Suprapubic skin (tissue), 4 donors: ENCODE measurements around the gene HPSE2. TPM values are rescaled to one million over a fixed set of nuclear protein-coding genes. Genes with fewer than 3 reads are reported as not detected.
A peak's percentile ranks its signal among the peaks of the same experiment; 100 is the strongest.

Experiments
- DNase-seq, 2 donors: peaks; one replicate each; pipeline ENCODE4 v3.0.0-alpha.2; 2019; ENCODE audit warnings: low spot score in 2 of 2
- H3K27ac ChIP-seq: fragments of 200-600 bp; sonication (generic); one replicate; pipeline ENCODE4 v1.5.1; 2019
- H3K27me3 ChIP-seq: fragments of 200-600 bp; sonication (generic); one replicate; pipeline ENCODE4 v1.5.1; 2019
- H3K36me3 ChIP-seq: fragments of 200-600 bp; sonication (generic); one replicate; pipeline ENCODE4 v1.5.1; 2019
- H3K4me1 ChIP-seq: fragments of 200-600 bp; sonication (generic); one replicate; pipeline ENCODE4 v1.5.1; 2019
- H3K4me3 ChIP-seq: fragments of 200-600 bp; sonication (generic); one replicate; pipeline ENCODE4 v1.5.1; 2019; ENCODE audit warnings: mild to moderate bottlenecking
- H3K9me3 ChIP-seq: fragments of 200-600 bp; sonication (generic); one replicate; pipeline ENCODE4 v1.5.1; 2019
- EP300 ChIP-seq: sonication (generic); formaldehyde crosslinking; IDR thresholded peaks from one replicate; pipeline ENCODE4 v1.6.1; 2017; ENCODE audit warnings: antibody characterized with exemption
- POLR2A ChIP-seq, 2 donors: fragments of 450-650 bp; IDR thresholded peaks; one replicate each; pipeline ENCODE4 v1.6.1; 2017; ENCODE audit warnings: antibody characterized with exemption in 2 of 2, mild to moderate bottlenecking in 2 of 2, moderate library complexity in 2 of 2
- POLR2AphosphoS5 ChIP-seq, 3 donors: sonication (generic); formaldehyde crosslinking; IDR thresholded peaks; one replicate each; pipeline ENCODE4 v1.6.1; 2017; ENCODE audit warnings: antibody characterized with exemption in 3 of 3
- WGBS: methylation state at CpG from one replicate; pipeline ENCODE4 v1.1.5; 2018; 5-methylcytosine and 5-hydroxymethylcytosine counted together
- total RNA-seq, 4 donors: library from RNA; depleted of rRNA; stranded (reverse); fragments of >200 nt; gene quantifications; one replicate each; pipeline ENCODE4 v1.1.0, GENCODE V29; 2016
- TF ChIP-seq, protein P1 (sequence below), 2 donors: fragments of 200-600 bp in 1 of 2; fragments of 450-650 bp in 1 of 2; sonication (generic) in 1 of 2; IDR thresholded peaks; one replicate each; pipeline ENCODE4 v1.5.1; 2016 to 2019; ENCODE audit warnings: antibody characterized with exemption in 2 of 2, mild to moderate bottlenecking in 1 of 2, moderate library complexity in 1 of 2

HPSE2 gene
- total RNA-seq, 4 donors from 2014 or later: 0.95 to 1.3 (median 0.99) TPM

DNA sequence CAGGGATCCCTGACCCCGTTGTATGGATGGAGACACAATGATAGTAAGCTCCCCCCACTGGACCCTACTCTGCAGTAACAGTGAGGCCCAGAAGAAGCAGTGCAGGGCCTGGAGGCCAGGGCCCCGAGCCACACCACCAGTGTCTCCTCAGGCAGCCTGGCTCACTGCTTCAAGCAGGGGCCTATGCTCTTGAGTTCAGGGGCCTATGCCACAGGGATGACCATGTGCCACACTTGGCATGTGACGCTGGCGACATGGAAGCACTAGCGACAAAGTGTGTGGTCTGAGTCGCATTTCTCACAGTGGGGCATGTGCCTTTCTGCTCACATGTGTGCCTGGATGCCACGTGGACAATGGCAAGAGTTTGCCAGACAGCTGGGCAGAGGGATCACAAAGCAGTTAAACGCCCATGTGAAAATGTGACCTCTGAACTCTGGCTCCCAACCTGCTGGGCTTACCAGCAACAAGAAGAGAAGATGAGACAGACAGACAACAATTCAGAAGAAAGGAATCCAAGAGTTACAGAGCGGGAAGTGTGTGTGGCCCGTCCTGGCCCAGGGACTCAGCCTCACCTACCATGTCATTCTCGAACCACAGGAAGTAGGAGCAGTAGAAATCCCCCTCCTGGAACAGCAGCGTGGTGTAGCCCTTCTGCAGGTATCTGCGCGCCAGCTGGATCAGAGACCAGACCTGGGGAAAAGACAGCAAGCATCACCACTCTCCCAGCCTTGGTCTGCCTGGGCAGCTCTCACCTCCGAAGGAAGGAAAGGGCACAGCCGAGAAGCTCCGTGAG lies 816.0 kb downstream of the HPSE2 start:
- no peaks in the 10 kb centered on the region for H3K9me3 ChIP-seq
- no peak overlapping the region for H3K4me3 ChIP-seq
- peak in 1 of 2 donors; percentile 55 for DNase-seq
- peaks cover 12% of the 10 kb centered on the region for H3K4me1 ChIP-seq
- H3K36me3 ChIP-seq: peaks cover 74% of the 10 kb centered on the region
- WGBS: 90% methylated on average over 13 of the region's 17 CpGs
- H3K27ac ChIP-seq: no peak overlapping the region
- TF ChIP-seq, protein P1, sequence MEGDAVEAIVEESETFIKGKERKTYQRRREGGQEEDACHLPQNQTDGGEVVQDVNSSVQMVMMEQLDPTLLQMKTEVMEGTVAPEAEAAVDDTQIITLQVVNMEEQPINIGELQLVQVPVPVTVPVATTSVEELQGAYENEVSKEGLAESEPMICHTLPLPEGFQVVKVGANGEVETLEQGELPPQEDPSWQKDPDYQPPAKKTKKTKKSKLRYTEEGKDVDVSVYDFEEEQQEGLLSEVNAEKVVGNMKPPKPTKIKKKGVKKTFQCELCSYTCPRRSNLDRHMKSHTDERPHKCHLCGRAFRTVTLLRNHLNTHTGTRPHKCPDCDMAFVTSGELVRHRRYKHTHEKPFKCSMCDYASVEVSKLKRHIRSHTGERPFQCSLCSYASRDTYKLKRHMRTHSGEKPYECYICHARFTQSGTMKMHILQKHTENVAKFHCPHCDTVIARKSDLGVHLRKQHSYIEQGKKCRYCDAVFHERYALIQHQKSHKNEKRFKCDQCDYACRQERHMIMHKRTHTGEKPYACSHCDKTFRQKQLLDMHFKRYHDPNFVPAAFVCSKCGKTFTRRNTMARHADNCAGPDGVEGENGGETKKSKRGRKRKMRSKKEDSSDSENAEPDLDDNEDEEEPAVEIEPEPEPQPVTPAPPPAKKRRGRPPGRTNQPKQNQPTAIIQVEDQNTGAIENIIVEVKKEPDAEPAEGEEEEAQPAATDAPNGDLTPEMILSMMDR (IDR thresholded peaks at IDR 0.05): no peak
- no peak for TF ChIP-seq EP300
- TF ChIP-seq POLR2A (IDR thresholded peaks at IDR 0.05): no peak
- TF ChIP-seq POLR2AphosphoS5 (IDR thresholded peaks at IDR 0.05): no peak
- no peaks in the 10 kb centered on the region for H3K27me3 ChIP-seq

DNA sequence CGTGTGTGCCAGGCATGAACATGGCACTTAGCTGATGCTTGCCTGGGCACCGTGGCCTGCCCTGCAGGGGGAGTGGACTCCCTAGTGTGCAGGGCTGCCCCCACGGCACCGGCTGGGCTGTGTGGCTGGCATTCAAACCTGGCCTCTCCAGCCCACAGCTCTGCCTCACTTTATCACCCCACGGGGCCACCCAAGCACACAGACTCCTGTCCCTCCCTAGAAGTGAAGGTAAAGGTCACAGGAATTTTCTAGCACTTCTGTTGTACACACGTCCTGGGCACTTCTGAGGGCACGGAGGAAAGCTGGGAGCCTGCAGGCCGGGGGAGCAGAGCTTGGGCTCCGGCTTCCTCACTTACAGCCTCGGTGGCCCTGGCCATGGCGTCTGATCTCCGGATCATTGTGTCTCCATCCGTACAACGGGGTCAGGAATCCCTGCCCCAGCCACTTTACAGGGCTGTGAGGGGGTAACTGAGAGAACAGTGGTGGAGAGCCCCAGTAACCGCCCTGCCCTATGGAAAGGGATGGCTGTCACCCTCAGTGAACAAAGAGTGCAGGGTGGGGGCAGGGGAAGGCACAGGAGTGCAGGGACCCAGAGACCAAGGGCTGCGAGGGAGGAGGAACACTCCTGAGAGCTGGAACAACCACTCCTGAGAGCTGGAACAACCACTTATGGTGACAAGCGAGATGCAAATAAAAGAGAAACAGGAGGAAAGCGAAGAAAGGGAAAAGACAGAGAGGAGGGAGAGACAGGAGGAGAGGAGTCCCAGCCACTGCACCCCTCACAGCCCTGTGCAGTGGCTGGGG lies 816.8 kb downstream of the HPSE2 start:
- 91% methylated on average over 17 of the region's 18 CpGs for WGBS

DNA sequence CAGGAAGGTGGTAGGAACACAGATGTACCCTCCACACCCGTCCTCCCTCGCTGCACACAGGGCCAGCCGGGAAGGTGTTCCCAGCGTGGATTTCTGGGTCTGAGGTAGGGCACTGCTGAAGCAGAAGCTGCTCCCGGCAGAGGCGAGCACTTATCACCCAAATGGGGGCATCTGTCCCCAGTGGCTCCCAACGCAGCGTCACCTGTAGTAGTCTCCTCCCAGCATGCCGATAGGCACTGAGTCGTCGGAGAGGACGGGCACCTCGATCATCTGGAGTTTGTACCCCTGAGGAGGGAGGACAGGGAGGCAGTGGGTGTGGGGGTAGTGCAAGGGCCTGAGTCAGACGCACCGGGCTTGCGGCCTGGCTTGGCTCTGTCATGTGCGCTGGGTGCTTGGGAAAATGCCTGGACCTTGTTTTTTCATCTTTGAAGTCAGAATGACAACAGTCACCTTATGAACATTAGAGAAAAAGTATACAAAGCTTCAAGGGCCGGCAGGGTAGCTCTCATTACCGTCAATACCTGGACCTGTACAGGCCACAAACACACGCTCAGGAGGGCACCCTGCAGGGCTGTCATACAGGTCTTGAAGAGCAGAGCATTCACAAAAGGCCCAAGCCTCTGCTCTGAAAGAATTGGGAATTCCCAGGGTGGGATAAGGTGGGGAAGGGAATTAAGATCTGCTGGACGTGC lies 817.5 kb downstream of the HPSE2 start:
- no peaks in the 10 kb centered on the region for H3K27me3 ChIP-seq

More for the DNA sequence above, 816.8 kb downstream of the HPSE2 start:
- TF ChIP-seq, protein P1 (IDR thresholded peaks at IDR 0.05): no peak
- no peak for TF ChIP-seq POLR2A (IDR thresholded peaks at IDR 0.05)
- no peak for TF ChIP-seq EP300
- no peak for TF ChIP-seq POLR2AphosphoS5 (IDR thresholded peaks at IDR 0.05)
- Histone ChIP-seq H3K4me3 (no peak overlapping the region), H3K4me1 (peaks cover 20% of the 10 kb centered on the region), H3K9me3 (no peaks in the 10 kb centered on the region), H3K27ac (no peak overlapping the region), H3K27me3 (no peaks in the 10 kb centered on the region), H3K36me3 (peaks cover 69% of the 10 kb centered on the region)
- DNase-seq: peak in 1 of 2 donors; percentile 71

DNA sequence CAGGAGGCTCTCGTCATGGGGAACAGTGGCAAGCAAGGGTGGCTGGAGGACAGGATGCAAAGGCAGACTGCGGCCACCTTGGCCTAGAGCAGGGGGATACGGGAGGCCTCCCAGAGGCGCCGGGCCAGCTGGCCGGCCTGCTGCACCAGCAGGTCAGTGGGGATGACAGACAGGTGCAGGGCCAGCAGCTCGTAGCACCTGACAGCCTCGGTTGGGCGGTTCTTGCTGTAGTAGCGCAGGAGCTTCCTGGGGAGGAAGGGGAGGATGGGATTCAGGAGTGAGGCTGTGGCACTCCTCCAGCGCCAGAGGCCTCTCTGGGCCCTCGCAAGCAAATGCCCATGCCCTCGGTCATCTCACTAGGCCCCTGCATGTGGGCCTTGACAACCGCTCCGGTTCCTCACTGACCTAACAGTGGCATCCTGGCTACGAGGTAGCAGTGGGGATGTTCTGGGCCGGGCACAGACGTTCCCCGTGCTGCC lies 818.1 kb downstream of the HPSE2 start:
- no peak for DNase-seq
- H3K27ac ChIP-seq: no peak overlapping the region
- no peak overlapping the region for H3K4me3 ChIP-seq
- peaks cover 57% of the 10 kb centered on the region for H3K36me3 ChIP-seq
- H3K4me1 ChIP-seq: peaks cover 22% of the 10 kb centered on the region
- no peak for TF ChIP-seq POLR2A (IDR thresholded peaks at IDR 0.05)
- TF ChIP-seq POLR2AphosphoS5 (IDR thresholded peaks at IDR 0.05): no peak
- TF ChIP-seq, protein P1 (IDR thresholded peaks at IDR 0.05): no peak
- TF ChIP-seq EP300: no peak
- 87% methylated on average over 9 of the region's 19 CpGs for WGBS
- H3K27me3 ChIP-seq: no peaks in the 10 kb centered on the region
- H3K9me3 ChIP-seq: no peaks in the 10 kb centered on the region

More for the DNA sequence above, 817.5 kb downstream of the HPSE2 start:
- H3K27ac ChIP-seq: no peak overlapping the region
- TF ChIP-seq, protein P1 (IDR thresholded peaks at IDR 0.05): no peak
- TF ChIP-seq POLR2AphosphoS5 (IDR thresholded peaks at IDR 0.05) (no peak), EP300 (no peak), POLR2A (IDR thresholded peaks at IDR 0.05) (no peak)
- peaks cover 22% of the 10 kb centered on the region for H3K4me1 ChIP-seq
- 88% methylated on average over 13 of the region's 21 CpGs for WGBS
- no peaks in the 10 kb centered on the region for H3K9me3 ChIP-seq
- peaks cover 63% of the 10 kb centered on the region for H3K36me3 ChIP-seq
- no peak for DNase-seq
- no peak overlapping the region for H3K4me3 ChIP-seq
